ENCODE measurements around the gene NAT16.
"Not testable (repeated sequence)": the region's sequence is repeated elsewhere in the genome, so short reads cannot be mapped to it uniquely, and the experiment has no call there.

NAT16 gene

DNA sequence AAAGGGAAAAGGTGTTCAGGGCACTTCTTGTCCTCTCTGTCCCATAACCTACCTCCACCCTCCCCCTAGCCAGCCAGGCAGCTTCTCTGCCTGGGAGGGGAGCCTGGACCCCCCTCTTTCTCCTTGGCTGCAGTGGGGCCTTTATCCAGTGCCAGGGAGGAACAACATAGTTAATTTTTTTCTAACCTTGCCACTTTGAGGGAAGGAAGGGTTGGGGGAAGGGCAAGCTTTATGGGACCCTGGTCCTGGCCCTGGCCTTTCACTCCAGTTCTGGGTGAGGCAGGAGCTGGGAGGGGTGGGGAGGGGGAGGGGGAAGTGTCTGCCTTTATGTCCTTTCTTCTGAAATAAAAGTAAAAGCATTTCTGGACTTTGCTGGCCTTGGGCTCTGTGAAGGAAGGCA lies 19.2 kb downstream of the NAT16 start:
- in situ Hi-C loops (cut with MboI; ENCODE audit: low sequenced_read_pairs): no loop called here

DNA sequence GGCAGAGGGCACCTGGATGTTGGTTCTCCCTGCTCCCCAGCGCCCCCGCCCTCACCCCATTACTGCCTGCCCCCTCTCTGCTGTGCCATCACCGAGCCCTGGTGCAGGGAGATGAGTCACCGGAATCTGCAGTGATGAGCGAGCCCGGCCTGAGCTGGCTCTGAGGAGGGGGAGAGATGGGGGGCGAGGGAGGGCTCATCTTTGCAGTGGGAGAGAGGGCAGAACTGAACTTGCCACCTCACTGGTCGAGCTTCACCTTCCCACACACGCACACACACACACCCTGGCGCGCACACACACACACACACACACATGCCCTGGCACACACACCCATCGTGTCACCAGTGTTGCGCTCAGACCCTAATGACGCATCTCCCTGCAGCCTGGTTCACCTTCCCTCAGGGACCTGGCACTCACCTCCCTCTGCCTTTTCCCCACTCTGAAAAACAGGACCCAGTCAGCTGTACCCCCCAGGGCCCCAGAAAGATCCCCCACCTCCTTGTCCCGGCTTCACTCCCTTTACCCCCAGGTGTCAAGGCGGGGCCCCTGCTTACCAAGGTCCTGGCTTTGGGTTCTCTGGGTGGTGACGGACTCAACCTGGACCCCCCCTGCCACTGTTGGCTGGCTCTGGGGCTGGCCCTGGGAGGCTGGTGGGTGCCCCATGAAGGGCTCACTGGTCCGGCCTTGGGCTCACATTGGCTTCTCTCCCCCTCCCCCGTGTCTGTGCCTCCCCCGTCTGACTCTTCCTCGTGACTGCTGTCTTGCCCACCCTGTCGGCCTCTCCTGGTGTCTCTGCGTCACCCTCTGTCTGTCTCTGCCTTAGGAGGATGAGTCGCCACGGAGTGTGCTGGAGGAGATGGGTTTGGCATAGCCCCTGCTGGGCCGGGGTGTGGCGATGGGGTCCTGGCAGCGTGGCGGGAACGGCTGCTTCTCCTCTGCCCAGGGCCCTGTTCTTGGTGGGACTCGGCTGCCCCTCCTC lies 20.1 kb downstream of the NAT16 start:
- in situ Hi-C loops (cut with MboI; ENCODE audit: low sequenced_read_pairs): no loop called here

GRCh38 chr7:101156866-101157589 lies 23.1 kb downstream of the NAT16 start:
- in situ Hi-C loops (cut with MboI; ENCODE audit: low sequenced_read_pairs): no loop called here

- in situ Hi-C loops (cut with MboI; ENCODE audit: low sequenced_read_pairs): no loop called here
Measured at GRCh38 chr7:101156277-101156676, 23.8 kb downstream of the NAT16 start.

DNA sequence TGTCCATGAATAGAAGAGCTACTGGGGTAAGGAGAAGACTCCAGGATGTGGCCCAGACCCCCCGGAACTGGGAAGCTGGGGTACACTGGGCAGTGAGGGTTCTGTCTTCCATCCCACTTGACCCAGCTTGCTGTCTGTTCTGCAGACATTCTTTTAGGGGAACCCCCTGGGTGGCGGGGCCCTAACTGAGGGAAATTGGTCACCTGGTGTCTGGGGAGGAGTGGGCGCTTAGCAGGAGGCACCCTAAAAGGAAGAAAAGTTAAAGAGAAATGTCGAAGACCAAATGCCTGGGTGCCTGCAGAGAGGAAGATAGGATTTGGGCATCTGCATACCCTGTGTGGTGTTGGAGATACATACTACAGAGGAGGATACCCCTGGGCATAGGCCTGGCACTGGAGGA lies 24.8 kb downstream of the NAT16 start:
- in situ Hi-C loops (cut with MboI; ENCODE audit: low sequenced_read_pairs): no loop called here

DNA sequence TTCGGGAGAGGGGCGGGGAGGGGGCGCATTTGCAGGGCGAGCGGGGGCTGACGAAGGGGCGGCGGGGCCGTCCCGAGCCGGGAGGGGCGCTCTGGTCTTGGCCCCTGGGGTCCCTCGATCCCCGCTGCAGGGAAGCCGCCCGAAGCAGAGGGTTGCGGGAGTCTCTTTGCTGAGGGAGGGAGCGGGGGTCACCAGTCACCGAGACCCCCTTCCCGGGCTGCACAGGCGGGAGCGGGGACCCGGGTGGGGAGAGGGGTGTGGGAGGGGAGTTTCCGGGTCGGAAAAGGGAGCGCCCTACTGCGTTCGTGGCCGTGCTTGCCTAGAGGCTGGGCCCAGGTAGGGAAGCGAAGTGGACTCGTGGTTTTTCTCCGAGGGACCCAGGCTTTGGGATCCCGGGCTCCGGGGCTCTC lies 25.4 kb downstream of the NAT16 start:
- in situ Hi-C loops (cut with MboI; ENCODE audit: low sequenced_read_pairs): no loop called here

GRCh38 chr7:101153969-101154692 lies 26.0 kb downstream of the NAT16 start, which contains the start of gene AP1S1:
Gene AP1S1 (plus strand): TSS chr7:101154476. CDS start chr7:101154515, 39 bp downstream.
- in situ Hi-C loops (cut with MboI; ENCODE audit: low sequenced_read_pairs): no loop called here

- in situ Hi-C loops (cut with MboI; ENCODE audit: low sequenced_read_pairs): no loop called here
Measured at GRCh38 chr7:101151908-101152651, 28.0 kb downstream of the NAT16 start.

GRCh38 chr7:101140746-101141382 lies 39.2 kb downstream of the NAT16 start:
- in situ Hi-C loops (cut with MboI; ENCODE audit: low sequenced_read_pairs): no loop called here

- in situ Hi-C loops (cut with MboI; ENCODE audit: low sequenced_read_pairs): no loop called here
Measured at GRCh38 chr7:101140339-101140699, 39.8 kb downstream of the NAT16 start.

GRCh38 chr7:101138213-101138870 lies 41.8 kb downstream of the NAT16 start:
- in situ Hi-C loops (cut with MboI; ENCODE audit: low sequenced_read_pairs): no loop called here

GRCh38 chr7:101137651-101138212 lies 42.4 kb downstream of the NAT16 start:
- in situ Hi-C loops (cut with MboI; ENCODE audit: low sequenced_read_pairs): no loop called here

- in situ Hi-C loops (cut with MboI; ENCODE audit: low sequenced_read_pairs): no loop called here
Measured at GRCh38 chr7:101134399-101134980, 45.6 kb downstream of the NAT16 start.

- in situ Hi-C loops (cut with MboI; ENCODE audit: low sequenced_read_pairs): no loop called here
Measured at GRCh38 chr7:101133621-101134398, 46.3 kb downstream of the NAT16 start.

DNA sequence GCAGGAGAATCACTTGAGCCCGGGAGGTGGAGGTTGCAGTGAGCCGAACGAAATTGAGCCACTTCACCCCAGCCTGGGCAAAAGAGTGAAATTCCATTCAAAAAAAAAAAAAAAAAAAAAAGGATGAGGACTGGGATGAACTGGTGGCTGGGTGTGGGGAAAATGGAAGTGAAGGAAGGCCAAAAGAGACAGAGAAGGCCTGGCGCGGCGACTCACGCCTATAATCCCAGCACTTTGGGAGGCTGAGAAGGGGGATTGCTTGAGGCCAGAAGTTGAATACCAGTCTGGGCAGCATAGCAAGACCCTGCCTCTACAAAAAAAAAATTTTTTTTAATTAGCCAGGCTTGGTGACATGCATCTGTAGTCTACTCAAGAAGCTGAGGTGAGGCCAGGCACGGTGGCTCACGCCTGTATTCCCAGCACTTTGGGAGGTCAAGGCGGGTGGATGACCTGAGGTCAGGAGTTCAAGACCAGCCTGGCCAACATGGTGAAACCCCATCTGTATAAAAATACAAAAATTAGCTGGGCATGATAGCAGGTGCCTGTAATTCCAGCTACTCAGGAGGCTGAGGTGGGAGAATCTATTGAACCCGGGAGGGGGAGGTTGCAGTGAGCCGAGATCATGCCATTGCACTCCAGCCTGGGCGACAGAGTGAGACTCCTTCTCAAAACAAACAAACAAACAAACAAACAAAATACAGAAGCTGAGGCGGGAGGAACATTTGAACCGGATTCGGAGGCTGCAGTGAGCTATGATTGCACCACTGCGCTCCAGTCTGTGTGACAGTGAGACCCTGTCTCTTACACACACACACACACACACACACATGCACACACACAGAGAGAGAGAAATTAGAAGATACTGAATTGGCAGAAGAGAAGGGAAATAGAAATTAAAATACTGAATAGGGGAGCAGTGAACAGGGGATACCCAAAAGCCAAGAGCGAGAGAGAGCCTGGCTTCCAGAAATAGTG lies 47.2 kb downstream of the NAT16 start:
- in situ Hi-C loops (cut with MboI; ENCODE audit: low sequenced_read_pairs): not testable (repeated sequence)

DNA sequence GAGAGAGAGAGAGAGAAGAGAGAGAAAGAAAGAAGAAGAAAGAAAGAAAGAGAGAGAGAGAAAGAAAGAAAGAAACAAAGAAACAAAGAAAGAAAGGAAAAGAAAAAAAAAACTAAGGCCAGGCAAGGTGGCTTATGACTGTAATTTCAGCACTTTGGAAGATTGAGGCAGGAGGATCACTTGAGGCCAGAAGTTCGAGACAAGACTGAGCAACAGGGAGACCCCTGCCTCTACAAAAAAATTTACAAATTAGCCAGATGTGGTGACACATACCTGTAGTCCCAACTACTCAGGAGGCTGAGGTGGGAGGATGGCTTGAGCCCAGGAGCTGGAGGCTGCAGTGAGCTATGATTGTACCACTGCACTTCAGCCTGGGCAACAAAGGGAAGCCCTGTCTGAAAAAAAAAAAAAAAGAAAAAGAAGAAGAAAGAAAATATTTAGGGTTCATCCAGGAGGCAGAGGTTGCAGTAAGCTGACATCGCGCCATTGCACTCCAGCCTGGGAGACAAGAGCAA lies 50.4 kb downstream of the NAT16 start:
- in situ Hi-C loops (cut with MboI; ENCODE audit: low sequenced_read_pairs): no loop called here

Data from HL-60/S4 treated with retinoic acid at 250 ng/mL for 4 days and 3 days (cell line).